ENCODE measurements around the gene SLC66A2. TPM values are rescaled to one million over a fixed set of nuclear protein-coding genes. Genes with fewer than 3 reads are reported as not detected.

SLC66A2 gene
- total and polyA plus RNA-seq, 2 of the 13 experiments (the other 11 are each of a cell fraction or from before 2014, with no cell fraction given), result 33.5 to 41.9 TPM

- TF ChIP-seq ZNF407 (CRISPR knock-in tag; IDR thresholded peaks at IDR 0.05; ENCODE audit: not compliant biosample characterization) (peak; percentile 54), ZNF784 (CRISPR knock-in tag; IDR thresholded peaks at IDR 0.05; ENCODE audit: borderline replicate concordance) (peak; percentile 82; the same call in 1 of the 2 replicates), NR2F2 (IDR thresholded peaks at IDR 0.05; ENCODE audit: borderline replicate concordance, low read depth) (no peak), ZNF263 (CRISPR knock-in tag; IDR thresholded peaks at IDR 0.05) (no peak; the same call in 1 of the 2 replicates), ZXDC (CRISPR knock-in tag; IDR thresholded peaks at IDR 0.05) (no peak), SRSF1 (optimal IDR thresholded peaks at IDR 0.05; ENCODE audit: low read depth, low read length) (peak; percentile 91), ZNF496 (CRISPR knock-in tag; IDR thresholded peaks at IDR 0.05; ENCODE audit: insufficient replicate concordance) (no peak), ESRRA (CRISPR knock-in tag; IDR thresholded peaks at IDR 0.05; ENCODE audit: low read depth) (0 out of 2 replicates have a peak, but pooled peaks have one; percentile 57), ZNF280D (CRISPR knock-in tag; IDR thresholded peaks at IDR 0.05) (no peak), SRSF4 (IDR thresholded peaks at IDR 0.05; ENCODE audit: low read depth, low read length, poor library complexity, severe bottlenecking) (peak; percentile 41)
These were observed 13.1 kb upstream of the SLC66A2 start, which contains the start of gene HSBP1L1 (continued) for GRCh38 chr18:79964330-79965118.
